MCF 10A (cell line): ENCODE results near the gene CDK11B. TPM values are rescaled to one million over a fixed set of nuclear protein-coding genes. Genes with fewer than 3 reads are reported as not detected.

Experiments
- BruUV-seq: library from RNA; stranded (reverse); fragments of 400-500 nt; replicated peaks from 2 replicates; lab custom pipeline; 2021; lab: Mats Ljungman, UMichigan
- CTCF ChIA-PET: fragments of 300-600 bp; sonication (Branson Sonifier 250); formaldehyde crosslinking; extraction: SDS; loops from one replicate; lab custom pipeline; 2021; ENCODE audit warnings: antibody characterized with exemption, inconsistent platforms; lab: Yijun Ruan, JAX
- POLR2A ChIA-PET: fragments of 300-600, 350-650 bp; sonication (Branson Sonifier 250); formaldehyde crosslinking; extraction: SDS; loops from one replicate; lab custom pipeline; 2020; ENCODE audit warnings: antibody characterized with exemption, inconsistent platforms; lab: Yijun Ruan, JAX
- DNase-seq: peaks from one replicate; pipeline ENCODE4 v3.0.0-alpha.2; 2018; ENCODE audit not compliant: unreplicated experiment
- H3K27ac Mint-ChIP-seq: one replicate; pipeline ENCODE4 v1.8.0; 2022; ENCODE audit warnings: mild to moderate bottlenecking, low read depth, mixed read lengths; ENCODE audit not compliant: unreplicated experiment
- H3K27me3 Mint-ChIP-seq: one replicate; pipeline ENCODE4 v1.8.0; 2022; ENCODE audit warnings: mixed read lengths; ENCODE audit not compliant: insufficient read depth, unreplicated experiment
- H3K36me3 Mint-ChIP-seq: one replicate; pipeline ENCODE4 v1.8.0; 2022; ENCODE audit warnings: mild to moderate bottlenecking, moderate library complexity, mixed read lengths; ENCODE audit not compliant: insufficient read depth, unreplicated experiment
- H3K4me1 Mint-ChIP-seq: one replicate; pipeline ENCODE4 v1.8.0; 2022; ENCODE audit warnings: mixed read lengths; ENCODE audit not compliant: insufficient read depth, unreplicated experiment
- H3K4me3 Mint-ChIP-seq: one replicate; pipeline ENCODE4 v1.8.0; 2022; ENCODE audit warnings: mild to moderate bottlenecking, moderate library complexity, mixed read lengths; ENCODE audit not compliant: unreplicated experiment
- H3K9me3 Mint-ChIP-seq: one replicate; pipeline ENCODE4 v1.8.0; 2022; ENCODE audit warnings: mixed read lengths; ENCODE audit not compliant: unreplicated experiment
- intact Hi-C: fragments of 100-400 bp; cut with micrococcal nuclease; formaldehyde crosslinking; loops from 2 replicates; pipeline ENCODE4 v1.14.1; 2022
- total RNA-seq: library from RNA; stranded (reverse); gene quantifications from 2 replicates; pipeline ENCODE4 v1.2.3, GENCODE V29; 2022
- TF ChIP-seq, protein P1 (sequence below): fragments of 200-600 bp; IDR thresholded peaks from one replicate; pipeline ENCODE4 v1.8.0; 2022; ENCODE audit warnings: antibody characterized with exemption, mild to moderate bottlenecking; ENCODE audit not compliant: unreplicated experiment

The CDK11B gene
- total RNA-seq, 1 experiment from 2014 or later: 32.0 TPM

GRCh38 chr1:1687846-1688245, 29.0 kb upstream of the CDK11B start:
- POLR2A ChIA-PET: no interaction called here
- no peaks in the 10 kb centered on the region for H3K9me3 Mint-ChIP-seq
- no peak overlapping the region for H3K4me3 Mint-ChIP-seq
- CTCF ChIA-PET: interaction anchor here (0.6 kb wide), 1 partner anchor 457 kb away, joined by 3 read pairs; no protein-coding TSS in a partner anchor
- no peak for DNase-seq
- peaks cover 13% of the 10 kb centered on the region for H3K4me1 Mint-ChIP-seq
- H3K27ac Mint-ChIP-seq: no peak overlapping the region
- H3K27me3 Mint-ChIP-seq: no peaks in the 10 kb centered on the region
- intact Hi-C loops: no loop called here
- peaks cover 54% of the 10 kb centered on the region for H3K36me3 Mint-ChIP-seq
- BruUV-seq: no TSS peak
- TF ChIP-seq, protein P1, sequence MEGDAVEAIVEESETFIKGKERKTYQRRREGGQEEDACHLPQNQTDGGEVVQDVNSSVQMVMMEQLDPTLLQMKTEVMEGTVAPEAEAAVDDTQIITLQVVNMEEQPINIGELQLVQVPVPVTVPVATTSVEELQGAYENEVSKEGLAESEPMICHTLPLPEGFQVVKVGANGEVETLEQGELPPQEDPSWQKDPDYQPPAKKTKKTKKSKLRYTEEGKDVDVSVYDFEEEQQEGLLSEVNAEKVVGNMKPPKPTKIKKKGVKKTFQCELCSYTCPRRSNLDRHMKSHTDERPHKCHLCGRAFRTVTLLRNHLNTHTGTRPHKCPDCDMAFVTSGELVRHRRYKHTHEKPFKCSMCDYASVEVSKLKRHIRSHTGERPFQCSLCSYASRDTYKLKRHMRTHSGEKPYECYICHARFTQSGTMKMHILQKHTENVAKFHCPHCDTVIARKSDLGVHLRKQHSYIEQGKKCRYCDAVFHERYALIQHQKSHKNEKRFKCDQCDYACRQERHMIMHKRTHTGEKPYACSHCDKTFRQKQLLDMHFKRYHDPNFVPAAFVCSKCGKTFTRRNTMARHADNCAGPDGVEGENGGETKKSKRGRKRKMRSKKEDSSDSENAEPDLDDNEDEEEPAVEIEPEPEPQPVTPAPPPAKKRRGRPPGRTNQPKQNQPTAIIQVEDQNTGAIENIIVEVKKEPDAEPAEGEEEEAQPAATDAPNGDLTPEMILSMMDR: no peak

DNA sequence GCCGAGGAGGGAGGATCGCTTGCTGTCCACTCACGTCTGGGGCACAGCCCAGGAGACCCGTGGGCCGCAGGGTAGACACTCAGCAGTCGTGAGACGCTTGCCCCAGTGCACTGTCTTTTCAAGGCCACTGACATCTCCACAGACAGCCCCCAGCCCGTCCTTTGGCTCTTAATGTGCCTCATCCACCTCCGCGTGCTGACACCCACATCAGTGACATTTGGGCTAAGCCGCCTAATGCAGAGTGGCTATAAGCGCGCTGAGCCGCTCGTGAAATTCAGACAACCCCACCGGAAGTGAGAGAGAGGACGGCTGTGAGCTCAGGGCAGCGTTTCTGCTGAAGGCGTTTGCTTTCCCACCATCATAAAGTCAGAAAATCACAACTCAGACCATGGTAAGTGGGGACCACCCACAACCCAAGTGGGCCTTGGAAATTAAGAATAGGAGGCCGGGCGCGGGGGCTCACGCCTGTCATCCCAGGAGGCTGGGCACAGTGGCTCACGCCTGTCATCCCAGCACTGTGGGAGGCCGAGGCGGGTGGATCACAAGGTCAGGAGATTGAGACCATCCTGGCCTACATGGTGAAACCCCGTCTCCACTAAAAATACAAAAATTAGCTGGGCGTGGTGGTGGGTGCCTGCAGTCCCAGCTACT, 25.4 kb upstream of the CDK11B start:
- peaks cover 13% of the 10 kb centered on the region for H3K4me1 Mint-ChIP-seq
- ChIA-PET CTCF (no interaction called here), POLR2A (no interaction called here)
- H3K9me3 Mint-ChIP-seq: no peaks in the 10 kb centered on the region
- intact Hi-C loops: no loop called here
- no TSS peak for BruUV-seq
- no peak for DNase-seq
- H3K36me3 Mint-ChIP-seq: peaks cover 53% of the 10 kb centered on the region
- no peak overlapping the region for H3K4me3 Mint-ChIP-seq
- no peaks in the 10 kb centered on the region for H3K27me3 Mint-ChIP-seq
- no peak overlapping the region for H3K27ac Mint-ChIP-seq
- TF ChIP-seq, protein P1: no peak

GRCh38 chr1:1683104-1683905, 24.5 kb upstream of the CDK11B start:
- CTCF ChIA-PET: no interaction called here
- intact Hi-C loops: no loop called here
- TF ChIP-seq, protein P1: no peak

GRCh38 chr1:1680912-1681273, 22.1 kb upstream of the CDK11B start:
- Mint-ChIP-seq H3K36me3 (peaks cover 39% of the 10 kb centered on the region), H3K27me3 (no peaks in the 10 kb centered on the region), H3K4me1 (peaks cover 13% of the 10 kb centered on the region), H3K9me3 (no peaks in the 10 kb centered on the region), H3K4me3 (no peak overlapping the region), H3K27ac (no peak overlapping the region)
- BruUV-seq: no TSS peak
- ChIA-PET POLR2A (interaction anchor here (0.7 kb wide), 2 partner anchors 29 to 53 kb away, joined by 3 to 5 read pairs; no protein-coding TSS in a partner anchor), CTCF (interaction anchor here (0.9 kb wide), 1 partner anchor 16 kb away, joined by 3 read pairs; no protein-coding TSS in a partner anchor)
- DNase-seq: no peak
- intact Hi-C loops: no loop called here
- TF ChIP-seq, protein P1: no peak

More at GRCh38 chr1:1683104-1683905, 24.5 kb upstream of the CDK11B start:
- peaks cover 18% of the 10 kb centered on the region for H3K4me1 Mint-ChIP-seq
- H3K4me3 Mint-ChIP-seq: no peak overlapping the region
- peaks cover 50% of the 10 kb centered on the region for H3K36me3 Mint-ChIP-seq
- no TSS peak for BruUV-seq
- no peaks in the 10 kb centered on the region for H3K9me3 Mint-ChIP-seq
- no peaks in the 10 kb centered on the region for H3K27me3 Mint-ChIP-seq
- POLR2A ChIA-PET: no interaction called here
- DNase-seq: no peak
- no peak overlapping the region for H3K27ac Mint-ChIP-seq
